Measurements from ENCODE around the gene ELAC1. TPM values are rescaled to one million over a fixed set of nuclear protein-coding genes. Genes with fewer than 3 reads are reported as not detected.

ELAC1 gene
- total and polyA plus RNA-seq, 2 experiments from 2014 or later, result 2.8 to 3.2 TPM

DNA sequence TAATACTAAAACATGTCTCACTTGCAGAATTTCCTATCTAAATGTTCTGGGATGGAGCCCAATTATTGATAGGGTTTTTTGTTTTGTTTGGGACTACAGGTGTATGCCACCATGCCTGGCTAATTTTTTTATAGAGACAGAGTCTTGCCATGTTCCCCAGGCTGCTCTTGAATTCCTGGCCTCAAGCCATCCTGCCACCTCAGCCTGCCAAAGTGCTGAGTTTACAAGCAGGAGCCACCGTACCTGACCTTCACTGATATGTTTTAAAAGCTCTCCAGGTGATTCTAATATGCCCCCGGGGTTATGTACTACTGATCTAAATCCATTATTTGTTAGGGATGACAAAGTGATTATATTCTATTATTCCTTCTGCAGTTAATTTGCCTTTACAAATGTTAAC, 2.2 kb downstream of the ELAC1 start:
- TF ChIP-seq EZH2 (IDR thresholded peaks at IDR 0.05; ENCODE audit: low read depth, unreplicated experiment), result no peak
- no peak for TF ChIP-seq JUNB (IDR thresholded peaks at IDR 0.05; ENCODE audit: unreplicated experiment)
- TF ChIP-seq, protein P1, sequence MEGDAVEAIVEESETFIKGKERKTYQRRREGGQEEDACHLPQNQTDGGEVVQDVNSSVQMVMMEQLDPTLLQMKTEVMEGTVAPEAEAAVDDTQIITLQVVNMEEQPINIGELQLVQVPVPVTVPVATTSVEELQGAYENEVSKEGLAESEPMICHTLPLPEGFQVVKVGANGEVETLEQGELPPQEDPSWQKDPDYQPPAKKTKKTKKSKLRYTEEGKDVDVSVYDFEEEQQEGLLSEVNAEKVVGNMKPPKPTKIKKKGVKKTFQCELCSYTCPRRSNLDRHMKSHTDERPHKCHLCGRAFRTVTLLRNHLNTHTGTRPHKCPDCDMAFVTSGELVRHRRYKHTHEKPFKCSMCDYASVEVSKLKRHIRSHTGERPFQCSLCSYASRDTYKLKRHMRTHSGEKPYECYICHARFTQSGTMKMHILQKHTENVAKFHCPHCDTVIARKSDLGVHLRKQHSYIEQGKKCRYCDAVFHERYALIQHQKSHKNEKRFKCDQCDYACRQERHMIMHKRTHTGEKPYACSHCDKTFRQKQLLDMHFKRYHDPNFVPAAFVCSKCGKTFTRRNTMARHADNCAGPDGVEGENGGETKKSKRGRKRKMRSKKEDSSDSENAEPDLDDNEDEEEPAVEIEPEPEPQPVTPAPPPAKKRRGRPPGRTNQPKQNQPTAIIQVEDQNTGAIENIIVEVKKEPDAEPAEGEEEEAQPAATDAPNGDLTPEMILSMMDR (conservative IDR thresholded peaks at IDR 0.05; ENCODE audit: low read depth in 2 of 2), result no peak
- TF ChIP-seq, protein P2, sequence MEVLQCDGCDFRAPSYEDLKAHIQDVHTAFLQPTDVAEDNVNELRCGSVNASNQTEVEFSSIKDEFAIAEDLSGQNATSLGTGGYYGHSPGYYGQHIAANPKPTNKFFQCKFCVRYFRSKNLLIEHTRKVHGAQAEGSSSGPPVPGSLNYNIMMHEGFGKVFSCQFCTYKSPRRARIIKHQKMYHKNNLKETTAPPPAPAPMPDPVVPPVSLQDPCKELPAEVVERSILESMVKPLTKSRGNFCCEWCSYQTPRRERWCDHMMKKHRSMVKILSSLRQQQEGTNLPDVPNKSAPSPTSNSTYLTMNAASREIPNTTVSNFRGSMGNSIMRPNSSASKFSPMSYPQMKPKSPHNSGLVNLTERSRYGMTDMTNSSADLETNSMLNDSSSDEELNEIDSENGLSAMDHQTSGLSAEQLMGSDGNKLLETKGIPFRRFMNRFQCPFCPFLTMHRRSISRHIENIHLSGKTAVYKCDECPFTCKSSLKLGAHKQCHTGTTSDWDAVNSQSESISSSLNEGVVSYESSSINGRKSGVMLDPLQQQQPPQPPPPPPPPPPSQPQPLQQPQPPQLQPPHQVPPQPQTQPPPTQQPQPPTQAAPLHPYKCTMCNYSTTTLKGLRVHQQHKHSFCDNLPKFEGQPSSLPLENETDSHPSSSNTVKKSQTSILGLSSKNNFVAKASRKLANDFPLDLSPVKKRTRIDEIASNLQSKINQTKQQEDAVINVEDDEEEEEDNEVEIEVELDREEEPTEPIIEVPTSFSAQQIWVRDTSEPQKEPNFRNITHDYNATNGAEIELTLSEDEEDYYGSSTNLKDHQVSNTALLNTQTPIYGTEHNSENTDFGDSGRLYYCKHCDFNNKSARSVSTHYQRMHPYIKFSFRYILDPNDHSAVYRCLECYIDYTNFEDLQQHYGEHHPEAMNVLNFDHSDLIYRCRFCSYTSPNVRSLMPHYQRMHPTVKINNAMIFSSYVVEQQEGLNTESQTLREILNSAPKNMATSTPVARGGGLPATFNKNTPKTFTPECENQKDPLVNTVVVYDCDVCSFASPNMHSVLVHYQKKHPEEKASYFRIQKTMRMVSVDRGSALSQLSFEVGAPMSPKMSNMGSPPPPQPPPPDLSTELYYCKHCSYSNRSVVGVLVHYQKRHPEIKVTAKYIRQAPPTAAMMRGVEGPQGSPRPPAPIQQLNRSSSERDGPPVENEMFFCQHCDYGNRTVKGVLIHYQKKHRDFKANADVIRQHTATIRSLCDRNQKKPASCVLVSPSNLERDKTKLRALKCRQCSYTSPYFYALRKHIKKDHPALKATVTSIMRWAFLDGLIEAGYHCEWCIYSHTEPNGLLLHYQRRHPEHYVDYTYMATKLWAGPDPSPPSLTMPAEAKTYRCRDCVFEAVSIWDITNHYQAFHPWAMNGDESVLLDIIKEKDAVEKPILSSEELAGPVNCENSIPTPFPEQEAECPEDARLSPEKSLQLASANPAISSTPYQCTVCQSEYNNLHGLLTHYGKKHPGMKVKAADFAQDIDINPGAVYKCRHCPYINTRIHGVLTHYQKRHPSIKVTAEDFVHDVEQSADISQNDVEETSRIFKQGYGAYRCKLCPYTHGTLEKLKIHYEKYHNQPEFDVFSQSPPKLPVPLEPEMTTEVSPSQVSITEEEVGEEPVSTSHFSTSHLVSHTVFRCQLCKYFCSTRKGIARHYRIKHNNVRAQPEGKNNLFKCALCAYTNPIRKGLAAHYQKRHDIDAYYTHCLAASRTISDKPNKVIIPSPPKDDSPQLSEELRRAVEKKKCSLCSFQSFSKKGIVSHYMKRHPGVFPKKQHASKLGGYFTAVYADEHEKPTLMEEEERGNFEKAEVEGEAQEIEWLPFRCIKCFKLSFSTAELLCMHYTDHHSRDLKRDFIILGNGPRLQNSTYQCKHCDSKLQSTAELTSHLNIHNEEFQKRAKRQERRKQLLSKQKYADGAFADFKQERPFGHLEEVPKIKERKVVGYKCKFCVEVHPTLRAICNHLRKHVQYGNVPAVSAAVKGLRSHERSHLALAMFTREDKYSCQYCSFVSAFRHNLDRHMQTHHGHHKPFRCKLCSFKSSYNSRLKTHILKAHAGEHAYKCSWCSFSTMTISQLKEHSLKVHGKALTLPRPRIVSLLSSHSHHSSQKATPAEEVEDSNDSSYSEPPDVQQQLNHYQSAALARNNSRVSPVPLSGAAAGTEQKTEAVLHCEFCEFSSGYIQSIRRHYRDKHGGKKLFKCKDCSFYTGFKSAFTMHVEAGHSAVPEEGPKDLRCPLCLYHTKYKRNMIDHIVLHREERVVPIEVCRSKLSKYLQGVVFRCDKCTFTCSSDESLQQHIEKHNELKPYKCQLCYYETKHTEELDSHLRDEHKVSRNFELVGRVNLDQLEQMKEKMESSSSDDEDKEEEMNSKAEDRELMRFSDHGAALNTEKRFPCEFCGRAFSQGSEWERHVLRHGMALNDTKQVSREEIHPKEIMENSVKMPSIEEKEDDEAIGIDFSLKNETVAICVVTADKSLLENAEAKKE (CRISPR knock-in tag; IDR thresholded peaks at IDR 0.05), result no peak
- TF ChIP-seq, protein P3, sequence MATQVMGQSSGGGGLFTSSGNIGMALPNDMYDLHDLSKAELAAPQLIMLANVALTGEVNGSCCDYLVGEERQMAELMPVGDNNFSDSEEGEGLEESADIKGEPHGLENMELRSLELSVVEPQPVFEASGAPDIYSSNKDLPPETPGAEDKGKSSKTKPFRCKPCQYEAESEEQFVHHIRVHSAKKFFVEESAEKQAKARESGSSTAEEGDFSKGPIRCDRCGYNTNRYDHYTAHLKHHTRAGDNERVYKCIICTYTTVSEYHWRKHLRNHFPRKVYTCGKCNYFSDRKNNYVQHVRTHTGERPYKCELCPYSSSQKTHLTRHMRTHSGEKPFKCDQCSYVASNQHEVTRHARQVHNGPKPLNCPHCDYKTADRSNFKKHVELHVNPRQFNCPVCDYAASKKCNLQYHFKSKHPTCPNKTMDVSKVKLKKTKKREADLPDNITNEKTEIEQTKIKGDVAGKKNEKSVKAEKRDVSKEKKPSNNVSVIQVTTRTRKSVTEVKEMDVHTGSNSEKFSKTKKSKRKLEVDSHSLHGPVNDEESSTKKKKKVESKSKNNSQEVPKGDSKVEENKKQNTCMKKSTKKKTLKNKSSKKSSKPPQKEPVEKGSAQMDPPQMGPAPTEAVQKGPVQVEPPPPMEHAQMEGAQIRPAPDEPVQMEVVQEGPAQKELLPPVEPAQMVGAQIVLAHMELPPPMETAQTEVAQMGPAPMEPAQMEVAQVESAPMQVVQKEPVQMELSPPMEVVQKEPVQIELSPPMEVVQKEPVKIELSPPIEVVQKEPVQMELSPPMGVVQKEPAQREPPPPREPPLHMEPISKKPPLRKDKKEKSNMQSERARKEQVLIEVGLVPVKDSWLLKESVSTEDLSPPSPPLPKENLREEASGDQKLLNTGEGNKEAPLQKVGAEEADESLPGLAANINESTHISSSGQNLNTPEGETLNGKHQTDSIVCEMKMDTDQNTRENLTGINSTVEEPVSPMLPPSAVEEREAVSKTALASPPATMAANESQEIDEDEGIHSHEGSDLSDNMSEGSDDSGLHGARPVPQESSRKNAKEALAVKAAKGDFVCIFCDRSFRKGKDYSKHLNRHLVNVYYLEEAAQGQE (IDR thresholded peaks at IDR 0.05; ENCODE audit: unreplicated experiment), result no peak
- TF ChIP-seq STAT1 (IDR thresholded peaks at IDR 0.05; ENCODE audit: unreplicated experiment), result no peak
- TF ChIP-seq, protein P4, sequence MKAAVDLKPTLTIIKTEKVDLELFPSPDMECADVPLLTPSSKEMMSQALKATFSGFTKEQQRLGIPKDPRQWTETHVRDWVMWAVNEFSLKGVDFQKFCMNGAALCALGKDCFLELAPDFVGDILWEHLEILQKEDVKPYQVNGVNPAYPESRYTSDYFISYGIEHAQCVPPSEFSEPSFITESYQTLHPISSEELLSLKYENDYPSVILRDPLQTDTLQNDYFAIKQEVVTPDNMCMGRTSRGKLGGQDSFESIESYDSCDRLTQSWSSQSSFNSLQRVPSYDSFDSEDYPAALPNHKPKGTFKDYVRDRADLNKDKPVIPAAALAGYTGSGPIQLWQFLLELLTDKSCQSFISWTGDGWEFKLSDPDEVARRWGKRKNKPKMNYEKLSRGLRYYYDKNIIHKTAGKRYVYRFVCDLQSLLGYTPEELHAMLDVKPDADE (IDR thresholded peaks at IDR 0.05), result no peak
- no peak for TF ChIP-seq ZNF331 (CRISPR knock-in tag; IDR thresholded peaks at IDR 0.05; ENCODE audit: low read depth)
- TF ChIP-seq EZH2phosphoT487 (IDR thresholded peaks at IDR 0.05; ENCODE audit: unreplicated experiment), result no peak
- TF ChIP-seq POLR2AphosphoS5 (IDR thresholded peaks at IDR 0.05; ENCODE audit: low read depth), result no peak
- TF ChIP-seq CREB1 (CRISPR knock-in tag; IDR thresholded peaks at IDR 0.05; ENCODE audit: low read depth), result no peak
- TF ChIP-seq ZNF114 (CRISPR knock-in tag; IDR thresholded peaks at IDR 0.05), result no peak
- H3K4me1 ChIP-seq (ENCODE audit: insufficient read depth), result peaks cover 23% of the 10 kb centered on the region
- ATAC-seq, result no peak
- H3K36me3 ChIP-seq (ENCODE audit: insufficient read depth), result no peaks in the 10 kb centered on the region
- Mint-ChIP-seq H3K36me3 (ENCODE audit: low read depth) (peaks cover 6% of the 10 kb centered on the region), H3K4me3 (no peak overlapping the region), H3K27ac (peak overlapping the region; percentile 55; the same call in 1 of the 2 replicates), H3K4me1 (peaks cover 19% of the 10 kb centered on the region), H3K27me3 (ENCODE audit: insufficient read depth, low read depth, poor library complexity) (no peaks in the 10 kb centered on the region), H3K9me3 (peaks cover 4% of the 10 kb centered on the region; the same call in 1 of the 3 replicates)
- H2AFZ ChIP-seq, result no peak overlapping the region
- H3K4me2 ChIP-seq, result peak overlapping the region; percentile 45
- no peaks in the 10 kb centered on the region for H4K20me1 ChIP-seq (replicated peaks; ENCODE audit: insufficient read depth)
- no peaks in the 10 kb centered on the region for H3K27me3 ChIP-seq (ENCODE audit: insufficient read depth)
- DNase-seq (ENCODE audit: low spot score), result no peak
- no peaks in the 10 kb centered on the region for H3K9me2 ChIP-seq (ENCODE audit: insufficient read depth)
- H3F3A ChIP-seq (replicated peaks; ENCODE audit: low read depth), result no peaks in the 10 kb centered on the region
- no peak overlapping the region for H3K4me3 ChIP-seq
- H3K27ac ChIP-seq (ENCODE audit: low read depth), result no peak overlapping the region
- no peaks in the 10 kb centered on the region; the same call in 1 of the 2 replicates for H3K79me2 ChIP-seq (replicated peaks; ENCODE audit: insufficient read depth)
